SU-DHL-6 (cell line): Measurements from ENCODE around the gene RGS3.

ENCODE experiments used
- H2AFZ ChIP-seq: fragments of 200-600 bp; sonication (generic); 2 replicates; pipeline ENCODE4 v1.6.1; 2014; ENCODE audit warnings: low read depth, mild to moderate bottlenecking, moderate library complexity, mixed read lengths, antibody characterized with exemption, low read length; ENCODE audit not compliant: severe bottlenecking
- H3F3A ChIP-seq: fragments of 200-600 bp; shearing (Covaris generic); 2 replicates; pipeline ENCODE4 v1.6.0; 2016; ENCODE audit warnings: antibody characterized with exemption, mild to moderate bottlenecking; ENCODE audit not compliant: insufficient read depth
- H3K27ac ChIP-seq: fragments of 200-600 bp; sonication (generic); 2 replicates; pipeline ENCODE4 v1.5.1; 2016; ENCODE audit warnings: low read depth, mild to moderate bottlenecking, low read length, moderate library complexity, mixed read lengths
- H3K27me3 ChIP-seq: fragments of 200-600 bp; sonication (generic), shearing (Covaris generic); 2 replicates; pipeline ENCODE4 v1.6.0; 2014; ENCODE audit warnings: mild to moderate bottlenecking, low read length
- H3K36me3 ChIP-seq: fragments of 200-600 bp; sonication (generic); 2 replicates; pipeline ENCODE4 v1.6.1; 2014; ENCODE audit warnings: mild to moderate bottlenecking, low read length, mixed read lengths
- H3K4me2 ChIP-seq: fragments of 300-600, 200-600 bp; shearing (Covaris generic), sonication (generic); 2 replicates; pipeline ENCODE4 v1.6.0; 2014; ENCODE audit warnings: low read length, low read depth, mild to moderate bottlenecking; ENCODE audit not compliant: poor library complexity, severe bottlenecking
- H3K4me3 ChIP-seq: fragments of 200-600 bp; sonication (generic); 2 replicates; pipeline ENCODE4 v1.5.1; 2014; ENCODE audit warnings: antibody characterized with exemption, low read length, mild to moderate bottlenecking, mixed read lengths; ENCODE audit not compliant: insufficient read depth, poor library complexity, severe bottlenecking
- H3K79me2 ChIP-seq: fragments of 200-600 bp; sonication (generic); 2 replicates; pipeline ENCODE4 v1.6.1; 2014; ENCODE audit warnings: mild to moderate bottlenecking, low read length, moderate library complexity; ENCODE audit not compliant: insufficient read depth
- H3K9ac ChIP-seq: fragments of 200-600 bp; sonication (generic); 2 replicates; pipeline ENCODE4 v1.7.0; 2014; ENCODE audit warnings: mild to moderate bottlenecking, low read length
- H3K9me2 ChIP-seq: fragments of 200-600 bp; sonication (generic); replicated peaks from 2 replicates; pipeline ENCODE4 v1.6.1; 2014; ENCODE audit warnings: low read length; ENCODE audit not compliant: insufficient read depth
- H3K9me3 ChIP-seq: fragments of 200-600 bp; sonication (generic); 2 replicates; pipeline ENCODE4 v1.6.1; 2014; ENCODE audit warnings: low read length, mixed read lengths; ENCODE audit not compliant: insufficient read depth
- H4K20me1 ChIP-seq: fragments of 200-600 bp; sonication (generic); 2 replicates; pipeline ENCODE4 v1.6.1; 2014; ENCODE audit warnings: low read depth, mild to moderate bottlenecking, antibody characterized with exemption, low read length, moderate library complexity, mixed read lengths
- EZH2phosphoT487 ChIP-seq: fragments of 200-600 bp; sonication (generic), shearing (Covaris generic); conservative IDR thresholded peaks from 2 replicates; pipeline ENCODE4 v1.6.1; 2018; ENCODE audit warnings: mild to moderate bottlenecking, antibody characterized with exemption, low read length, moderate library complexity, mixed read lengths
- TF ChIP-seq, protein P1 (sequence below): fragments of 200-600 bp; sonication (generic); IDR thresholded peaks from one replicate; pipeline ENCODE4 v1.5.1; 2017; ENCODE audit warnings: antibody characterized with exemption, mild to moderate bottlenecking, low read length, moderate library complexity; ENCODE audit not compliant: insufficient read depth, poor library complexity, severe bottlenecking

RGS3 gene

DNA sequence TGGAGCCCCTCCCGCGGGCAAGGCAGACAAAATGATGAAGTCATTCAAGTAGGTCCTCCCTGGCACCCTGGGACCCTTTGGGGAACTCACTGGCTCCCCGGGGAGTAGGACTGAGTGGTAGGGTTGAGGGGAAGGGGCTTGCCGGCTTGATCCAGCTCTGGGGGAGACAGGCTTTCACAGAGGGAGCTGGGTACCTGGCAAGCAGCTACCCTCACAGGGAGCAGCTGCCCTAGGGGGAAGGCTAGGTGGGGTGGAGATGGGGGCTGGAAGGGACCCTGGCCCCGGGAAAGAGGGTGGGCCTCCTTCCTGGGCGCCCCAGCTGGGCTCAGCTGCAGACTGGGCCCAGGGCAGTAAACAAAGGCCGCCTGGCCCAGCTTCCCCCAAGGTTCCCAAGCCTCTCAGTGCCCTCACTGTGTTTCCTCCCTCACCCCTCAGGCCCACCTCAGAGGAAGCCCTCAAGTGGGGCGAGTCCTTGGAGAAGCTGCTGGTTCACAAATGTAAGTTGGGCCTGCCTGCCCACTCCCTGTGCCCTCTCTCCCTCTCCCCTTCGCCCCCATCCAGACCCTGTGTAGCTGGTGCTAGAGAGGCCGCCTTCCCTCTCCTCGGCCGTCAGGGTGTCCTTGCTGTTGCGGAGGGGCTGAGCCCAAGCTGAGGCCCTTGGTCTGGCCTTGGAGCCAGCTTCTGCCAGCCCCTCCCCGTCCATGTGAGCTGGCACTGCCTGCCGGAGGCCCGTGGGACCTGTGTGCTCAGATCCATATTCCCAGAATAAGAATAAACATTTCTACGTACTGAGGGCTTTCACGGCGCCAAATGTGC lies 131.2 kb downstream of the RGS3 start:
- H3K36me3 ChIP-seq = no peaks in the 10 kb centered on the region
- H3K79me2 ChIP-seq = no peaks in the 10 kb centered on the region
- no peaks in the 10 kb centered on the region for H3K27me3 ChIP-seq
- no peaks in the 10 kb centered on the region for H3K9me3 ChIP-seq
- TF ChIP-seq, protein P1, sequence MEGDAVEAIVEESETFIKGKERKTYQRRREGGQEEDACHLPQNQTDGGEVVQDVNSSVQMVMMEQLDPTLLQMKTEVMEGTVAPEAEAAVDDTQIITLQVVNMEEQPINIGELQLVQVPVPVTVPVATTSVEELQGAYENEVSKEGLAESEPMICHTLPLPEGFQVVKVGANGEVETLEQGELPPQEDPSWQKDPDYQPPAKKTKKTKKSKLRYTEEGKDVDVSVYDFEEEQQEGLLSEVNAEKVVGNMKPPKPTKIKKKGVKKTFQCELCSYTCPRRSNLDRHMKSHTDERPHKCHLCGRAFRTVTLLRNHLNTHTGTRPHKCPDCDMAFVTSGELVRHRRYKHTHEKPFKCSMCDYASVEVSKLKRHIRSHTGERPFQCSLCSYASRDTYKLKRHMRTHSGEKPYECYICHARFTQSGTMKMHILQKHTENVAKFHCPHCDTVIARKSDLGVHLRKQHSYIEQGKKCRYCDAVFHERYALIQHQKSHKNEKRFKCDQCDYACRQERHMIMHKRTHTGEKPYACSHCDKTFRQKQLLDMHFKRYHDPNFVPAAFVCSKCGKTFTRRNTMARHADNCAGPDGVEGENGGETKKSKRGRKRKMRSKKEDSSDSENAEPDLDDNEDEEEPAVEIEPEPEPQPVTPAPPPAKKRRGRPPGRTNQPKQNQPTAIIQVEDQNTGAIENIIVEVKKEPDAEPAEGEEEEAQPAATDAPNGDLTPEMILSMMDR = no peak
- TF ChIP-seq EZH2phosphoT487 = no peak
- no peaks in the 10 kb centered on the region; the same call in 1 of the 2 replicates for H3F3A ChIP-seq
- H3K9me2 ChIP-seq = no peaks in the 10 kb centered on the region
- no peak overlapping the region for H3K4me3 ChIP-seq
- no peak overlapping the region for H3K9ac ChIP-seq
- H4K20me1 ChIP-seq = no peaks in the 10 kb centered on the region; the same call in 1 of the 2 replicates
- H3K27ac ChIP-seq = no peak overlapping the region
- H3K4me2 ChIP-seq = no peak overlapping the region
- no peak overlapping the region for H2AFZ ChIP-seq

DNA sequence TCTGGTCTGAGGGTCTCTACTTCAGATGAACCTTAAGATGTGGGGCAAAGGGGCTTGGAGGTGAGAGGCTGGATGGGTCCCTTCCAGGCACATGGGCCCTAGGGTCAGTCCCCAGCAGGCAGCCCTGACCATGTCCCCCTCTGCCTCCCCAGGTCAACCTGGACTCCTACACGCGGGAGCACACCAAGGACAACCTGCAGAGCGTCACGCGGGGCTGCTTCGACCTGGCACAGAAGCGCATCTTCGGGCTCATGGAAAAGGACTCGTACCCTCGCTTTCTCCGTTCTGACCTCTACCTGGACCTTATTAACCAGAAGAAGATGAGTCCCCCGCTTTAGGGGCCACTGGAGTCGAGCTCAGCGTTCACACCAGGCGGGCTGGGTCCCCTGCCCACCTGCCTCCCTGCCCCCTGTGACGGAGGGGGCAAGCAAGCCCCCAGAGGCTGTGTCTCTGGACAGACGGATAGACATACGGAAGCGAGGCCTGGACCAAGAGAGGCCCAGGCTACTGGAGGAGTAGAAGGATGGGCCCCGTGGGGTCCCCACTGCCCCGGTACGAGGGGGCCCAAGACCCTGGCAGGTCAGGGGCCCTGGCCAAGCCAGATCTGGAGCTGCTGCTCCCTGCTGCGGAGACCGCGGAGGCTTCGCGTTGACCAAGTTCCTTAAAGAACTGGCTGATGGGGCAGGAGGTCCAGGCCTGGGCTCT lies 133.2 kb downstream of the RGS3 start:
- H3K36me3 ChIP-seq = no peaks in the 10 kb centered on the region
- H3F3A ChIP-seq = no peaks in the 10 kb centered on the region; the same call in 1 of the 2 replicates
- H3K4me2 ChIP-seq = no peak overlapping the region
- no peaks in the 10 kb centered on the region for H3K27me3 ChIP-seq
- TF ChIP-seq, protein P1 = no peak
- no peak for TF ChIP-seq EZH2phosphoT487
- no peak overlapping the region for H3K9ac ChIP-seq
- no peak overlapping the region for H3K4me3 ChIP-seq
- no peaks in the 10 kb centered on the region for H3K79me2 ChIP-seq
- H3K27ac ChIP-seq = no peak overlapping the region
- no peaks in the 10 kb centered on the region for H3K9me3 ChIP-seq
- H2AFZ ChIP-seq = no peak overlapping the region
- H3K9me2 ChIP-seq = no peaks in the 10 kb centered on the region
- no peaks in the 10 kb centered on the region for H4K20me1 ChIP-seq

DNA sequence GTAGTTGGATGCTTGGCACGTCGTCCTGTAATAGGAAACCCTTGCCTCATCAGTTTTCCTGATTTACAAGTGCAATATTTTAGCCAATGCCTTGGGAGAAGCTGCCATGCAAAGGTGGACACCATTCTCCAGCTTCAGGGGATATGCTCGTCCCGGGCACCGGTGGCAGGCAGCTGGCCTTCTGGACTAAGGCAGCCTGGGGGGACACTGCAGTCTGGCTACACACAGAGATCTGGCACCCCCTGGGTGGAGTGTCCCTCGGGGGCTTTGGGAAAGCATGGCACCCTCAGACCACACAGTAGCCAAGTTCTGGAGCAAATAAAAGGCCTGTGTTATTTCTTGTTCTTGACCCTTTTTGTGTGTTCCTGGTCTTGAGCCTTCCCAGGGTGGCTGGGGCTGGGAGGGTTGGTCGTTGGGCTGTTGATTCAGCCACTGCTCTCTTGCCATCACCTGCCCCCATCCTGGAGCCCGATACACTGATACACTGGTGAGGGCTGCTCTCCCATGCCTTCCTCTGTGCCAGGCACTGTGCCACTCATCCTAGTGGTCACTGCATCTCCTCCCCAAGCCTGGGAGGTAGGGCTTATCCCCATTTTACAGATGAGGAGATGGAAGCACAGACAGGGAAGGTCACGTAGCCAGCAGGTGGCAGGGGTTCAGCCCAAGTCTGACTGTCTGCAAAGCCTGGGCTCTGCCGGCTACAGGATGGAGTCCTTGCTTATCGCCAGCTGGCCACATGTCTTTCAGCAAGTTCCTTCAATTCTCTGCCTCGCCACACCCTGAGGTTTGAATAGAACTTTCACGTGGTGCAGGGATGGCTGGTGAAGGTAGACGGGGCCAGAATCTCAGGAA lies 134.1 kb downstream of the RGS3 start:
- H3K79me2 ChIP-seq = no peaks in the 10 kb centered on the region
- TF ChIP-seq, protein P1 = no peak
- H3K36me3 ChIP-seq = no peaks in the 10 kb centered on the region
- no peaks in the 10 kb centered on the region for H3K27me3 ChIP-seq
- H2AFZ ChIP-seq = no peak overlapping the region
- H3K9ac ChIP-seq = no peak overlapping the region
- H3K4me3 ChIP-seq = no peak overlapping the region
- H3K9me2 ChIP-seq = no peaks in the 10 kb centered on the region
- no peak overlapping the region for H3K4me2 ChIP-seq
- no peaks in the 10 kb centered on the region; the same call in 1 of the 2 replicates for H3F3A ChIP-seq
- H3K27ac ChIP-seq = no peak overlapping the region
- H4K20me1 ChIP-seq = no peaks in the 10 kb centered on the region
- no peaks in the 10 kb centered on the region for H3K9me3 ChIP-seq
